Heart left ventricle (tissue), 16 donors: Measurements from ENCODE around the gene SNX22. TPM values are rescaled to one million over a fixed set of nuclear protein-coding genes. Genes with fewer than 3 reads are reported as not detected.

Source experiments
- ATAC-seq, 4 donors: fragments of 200-7000 bp; cut with Tn5 transposase; one replicate each; pipeline ENCODE4 v1.9.1; 2020 to 2022; ENCODE audit warnings: moderate library complexity in 4 of 4, mild to moderate bottlenecking in 3 of 4, moderate number of reproducible peaks in 1 of 4
- DNase-seq, 5 donors: peaks; one replicate each; pipeline ENCODE4 v3.0.0-alpha.2; 2020
- H3K27ac ChIP-seq, 12 donors: fragments of 200-600 bp; sonication (generic) in 4 of 12; one replicate each; pipeline versions ENCODE4 v1.5.0 to v1.8.0; 2016 to 2022; ENCODE audit warnings: mild to moderate bottlenecking in 2 of 12
- H3K27me3 ChIP-seq, 9 donors: fragments of 200-600 bp; sonication (generic) in 2 of 9; one replicate each; pipeline versions ENCODE4 v1.5.1 to v1.8.0; 2016 to 2022; ENCODE audit warnings: mild to moderate bottlenecking in 3 of 9
- H3K36me3 ChIP-seq, 9 donors: fragments of 200-600 bp; sonication (generic) in 2 of 9; one replicate each; pipeline versions ENCODE4 v1.5.0 to v1.8.0; 2018 to 2022; ENCODE audit warnings: mild to moderate bottlenecking in 2 of 9
- H3K4me1 ChIP-seq, 12 donors: fragments of 200-600 bp; sonication (generic) in 4 of 12; one replicate each; pipeline versions ENCODE4 v1.5.0 to v1.8.0; 2016 to 2022; ENCODE audit warnings: mild to moderate bottlenecking in 3 of 12
- H3K4me3 ChIP-seq, 12 donors: fragments of 200-600 bp; sonication (generic) in 4 of 12; one replicate each; pipeline versions ENCODE4 v1.5.0 to v1.8.0; 2017 to 2022; ENCODE audit warnings: mild to moderate bottlenecking in 9 of 12, moderate library complexity in 4 of 12
- H3K9me3 ChIP-seq, 12 donors: fragments of 200-600 bp; sonication (generic) in 4 of 12; one replicate each; pipeline versions ENCODE4 v1.5.0 to v1.8.0; 2016 to 2022; ENCODE audit warnings: mild to moderate bottlenecking in 1 of 12
- POLR2A ChIP-seq, 2 donors: fragments of 450-650 bp; IDR thresholded peaks; one replicate each; pipeline ENCODE4 v1.6.1; 2017; ENCODE audit warnings: antibody characterized with exemption in 2 of 2, mild to moderate bottlenecking in 2 of 2, moderate library complexity in 2 of 2
- WGBS, 4 donors: extraction: QIAGEN DNeasy Blood & Tissue Kit in 2 of 4; methylation state at CpG; one replicate each; pipeline versions ENCODE4 v1.1.5 to v1.1.7; 2013 to 2018; 5-methylcytosine and 5-hydroxymethylcytosine counted together
- intact Hi-C, 10 donors: fragments of 100-400 bp; cut with DNase I; formaldehyde crosslinking; loops; one replicate each; pipeline versions ENCODE4 v1.11.1 to v1.14.2; 2022
- polyA plus RNA-seq, 2 donors: library from polyadenylated mRNA; stranded (reverse); fragments of 200-250 nt; gene quantifications; one replicate each; pipeline ENCODE4 v1.2.3, GENCODE V29; 2013
- total RNA-seq, 9 donors: library from RNA; depleted of rRNA in 2 of 9; stranded (reverse); fragments of >200 nt in 2 of 9; fragmentation: NEBNext Ultra II Directional in 3 of 9; extraction: Animal tissue kit (Norgen Biotek cat#: 25700) in 3 of 9; gene quantifications; one replicate each; pipeline versions ENCODE4 v1.1.0 to v1.2.4, GENCODE V29; 2016 to 2023
- TF ChIP-seq, protein P1 (sequence below), 12 donors: fragments of 200-600 bp; sonication (generic) in 4 of 12; IDR thresholded peaks; one replicate each; pipeline versions ENCODE4 v1.5.0 to v1.8.0; 2018 to 2022; ENCODE audit warnings: antibody characterized with exemption in 12 of 12, mild to moderate bottlenecking in 5 of 12
- donor health status: ischemic (EF 13 %, LVEDD 7.1; RV severe dilation, severe dysfunction).
- donor health status: healthy with polysubstance abuse.
- donor health status: DM: no; HTN: yes; CAD: no.
- donor health status: DM: no; HTN: no; CAD: no.
- donor health status: ischemic (EF 25% LVEDD 6.9; RV normal size, moderate dysfunction).
- donor health status: ischemic (EF 25% LVEDD 5.7; RV mildly dilated, moderate dysfunction).
- donor health status: healthy.
- donor health status: DM: yes; HTN: yes; CAD: no.
- donor health status: ischemic (EF 35%, LVEDD 5.7; RV mildly dilated, moderate dysfunction).
- donor health status: nonischemic (EF 11% LVEDD 7.7; RV severe dilation, severe dysfunction).
- donor health status: DM: yes; HTN: yes; CAD: no.
- donor health status: PGD.
- donor health status: ischemic (EF 29% LVEDD 5.4; RV normal size, mild dysfunction).
- donor health status: nonischemic (EF 23%, LVEDD 6.1; RV moderate dilation, normal function).

SNX22 gene
- total and polyA plus RNA-seq, 11 donors, result 0.71 to 6.7 (median 1.9) TPM

DNA sequence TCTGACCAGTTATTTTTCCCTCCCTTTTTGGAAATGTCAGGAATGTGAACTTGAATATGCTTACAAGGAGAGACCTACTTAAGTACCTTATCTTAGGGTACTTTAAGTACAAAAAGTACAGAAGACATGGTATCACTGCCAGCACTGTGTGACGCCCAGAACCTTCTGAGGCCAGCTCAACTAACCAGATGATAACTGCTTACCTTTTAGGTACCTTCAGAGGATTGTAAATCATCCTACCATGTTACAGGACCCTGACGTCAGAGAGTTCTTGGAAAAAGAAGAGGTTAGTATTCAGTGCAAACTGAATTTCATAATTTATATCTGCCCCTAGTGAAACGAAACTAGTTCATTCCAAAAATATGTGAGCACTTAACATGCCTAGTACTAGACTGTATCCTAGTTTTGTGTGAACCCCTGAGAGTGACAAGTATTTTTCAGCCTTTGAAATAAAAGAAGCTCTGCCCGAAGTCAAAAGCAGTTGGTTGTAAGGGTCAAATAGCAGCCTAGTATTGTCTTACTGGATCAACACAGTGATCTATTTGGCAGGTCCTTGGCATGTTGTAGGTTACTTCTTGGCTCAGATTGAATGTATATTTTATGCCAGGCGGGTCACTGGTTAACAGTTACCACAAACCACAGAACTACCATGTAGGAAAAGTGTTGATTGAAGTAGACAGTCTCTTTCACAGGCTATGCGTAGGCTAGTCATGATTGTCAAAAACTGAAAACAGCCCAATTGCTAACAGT, 23.8 kb upstream of the SNX22 start:
- Histone ChIP-seq H3K36me3 (peaks cover 0 to 100% (median 99%) of the 10 kb centered on the region in 9 donors), H3K4me3 (no peak overlapping the region), H3K4me1 (peaks cover 0 to 23% (median 0%) of the 10 kb centered on the region in 12 donors), H3K27me3 (no peaks in the 10 kb centered on the region), H3K9me3 (no peaks in the 10 kb centered on the region), H3K27ac (peak overlapping the region in 2 of 12 donors; percentile 3 to 33)
- ATAC-seq (peak in 2 of 4 donors; percentile 33 to 59), DNase-seq (no peak)
- intact Hi-C loops, result no loop called here
- 69 to 75% (median 72%) methylated on average over 6 of the region's 6 CpGs for WGBS, 4 donors
- TF ChIP-seq, protein P1, sequence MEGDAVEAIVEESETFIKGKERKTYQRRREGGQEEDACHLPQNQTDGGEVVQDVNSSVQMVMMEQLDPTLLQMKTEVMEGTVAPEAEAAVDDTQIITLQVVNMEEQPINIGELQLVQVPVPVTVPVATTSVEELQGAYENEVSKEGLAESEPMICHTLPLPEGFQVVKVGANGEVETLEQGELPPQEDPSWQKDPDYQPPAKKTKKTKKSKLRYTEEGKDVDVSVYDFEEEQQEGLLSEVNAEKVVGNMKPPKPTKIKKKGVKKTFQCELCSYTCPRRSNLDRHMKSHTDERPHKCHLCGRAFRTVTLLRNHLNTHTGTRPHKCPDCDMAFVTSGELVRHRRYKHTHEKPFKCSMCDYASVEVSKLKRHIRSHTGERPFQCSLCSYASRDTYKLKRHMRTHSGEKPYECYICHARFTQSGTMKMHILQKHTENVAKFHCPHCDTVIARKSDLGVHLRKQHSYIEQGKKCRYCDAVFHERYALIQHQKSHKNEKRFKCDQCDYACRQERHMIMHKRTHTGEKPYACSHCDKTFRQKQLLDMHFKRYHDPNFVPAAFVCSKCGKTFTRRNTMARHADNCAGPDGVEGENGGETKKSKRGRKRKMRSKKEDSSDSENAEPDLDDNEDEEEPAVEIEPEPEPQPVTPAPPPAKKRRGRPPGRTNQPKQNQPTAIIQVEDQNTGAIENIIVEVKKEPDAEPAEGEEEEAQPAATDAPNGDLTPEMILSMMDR (IDR thresholded peaks at IDR 0.05), result no peak
- no peak for TF ChIP-seq POLR2A (IDR thresholded peaks at IDR 0.05)

DNA sequence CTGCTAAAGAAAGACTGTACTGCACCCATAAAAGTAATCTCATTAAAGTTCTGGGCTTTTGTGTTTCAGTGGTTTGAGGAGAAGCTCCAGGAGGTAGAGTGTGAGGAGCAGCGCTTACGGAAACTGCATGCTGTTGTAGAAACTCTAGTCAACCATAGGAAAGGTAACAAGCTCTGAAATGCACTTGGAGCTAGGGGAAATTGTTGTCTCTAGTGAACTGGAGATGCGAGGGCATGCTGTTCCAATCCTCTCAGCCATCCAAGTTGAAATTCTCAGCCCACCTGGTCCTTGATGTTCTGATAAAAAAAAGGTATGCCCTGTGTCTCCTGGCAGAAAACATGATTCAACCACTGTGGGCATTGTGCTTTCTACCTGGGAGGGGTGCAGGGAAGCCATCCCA, 21.4 kb upstream of the SNX22 start:
- ATAC-seq (no peak), DNase-seq (no peak)
- Histone ChIP-seq H3K4me3 (no peak overlapping the region), H3K4me1 (peaks cover 0 to 37% (median 8%) of the 10 kb centered on the region in 12 donors), H3K27ac (no peak overlapping the region), H3K27me3 (no peaks in the 10 kb centered on the region), H3K9me3 (no peaks in the 10 kb centered on the region), H3K36me3 (peaks cover 0 to 100% (median 99%) of the 10 kb centered on the region in 9 donors)
- 91 to 99% (median 95%) methylated on average over 3 of the region's 3 CpGs for WGBS, 4 donors
- intact Hi-C loops, result no loop called here
- TF ChIP-seq, protein P1 (IDR thresholded peaks at IDR 0.05), result no peak
- no peak for TF ChIP-seq POLR2A (IDR thresholded peaks at IDR 0.05)

DNA sequence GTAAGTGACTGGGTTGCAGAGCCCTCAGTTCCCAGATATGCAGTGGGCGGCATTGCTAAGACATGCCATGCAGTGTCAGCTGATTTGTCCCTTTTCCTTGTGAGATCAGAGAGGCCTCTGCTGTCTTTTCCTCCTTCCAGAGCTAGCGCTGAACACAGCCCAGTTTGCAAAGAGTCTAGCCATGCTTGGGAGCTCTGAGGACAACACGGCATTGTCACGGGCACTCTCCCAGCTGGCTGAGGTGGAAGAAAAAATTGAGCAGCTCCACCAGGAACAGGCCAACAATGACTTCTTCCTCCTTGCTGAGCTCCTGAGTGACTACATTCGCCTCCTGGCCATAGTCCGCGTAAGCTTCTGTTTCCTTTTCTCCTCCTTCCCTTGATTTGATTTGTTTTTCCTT, 20.0 kb upstream of the SNX22 start:
- WGBS, 4 donors, result 79 to 88% (median 84%) methylated on average over 7 of the region's 7 CpGs
- H3K27ac ChIP-seq, result peak overlapping the region in 4 of 12 donors; percentile 20 to 51 (median 32)
- no peaks in the 10 kb centered on the region for H3K9me3 ChIP-seq
- TF ChIP-seq, protein P1 (IDR thresholded peaks at IDR 0.05), result no peak
- TF ChIP-seq POLR2A (IDR thresholded peaks at IDR 0.05), result no peak
- peak; percentile 46 to 62 (median 50) for ATAC-seq
- no peak overlapping the region for H3K4me3 ChIP-seq
- peaks cover 1 to 100% (median 100%) of the 10 kb centered on the region in 9 donors for H3K36me3 ChIP-seq
- DNase-seq, result no peak
- intact Hi-C loops, result no loop called here
- peaks cover 0 to 37% (median 8%) of the 10 kb centered on the region in 12 donors for H3K4me1 ChIP-seq
- H3K27me3 ChIP-seq, result no peaks in the 10 kb centered on the region

DNA sequence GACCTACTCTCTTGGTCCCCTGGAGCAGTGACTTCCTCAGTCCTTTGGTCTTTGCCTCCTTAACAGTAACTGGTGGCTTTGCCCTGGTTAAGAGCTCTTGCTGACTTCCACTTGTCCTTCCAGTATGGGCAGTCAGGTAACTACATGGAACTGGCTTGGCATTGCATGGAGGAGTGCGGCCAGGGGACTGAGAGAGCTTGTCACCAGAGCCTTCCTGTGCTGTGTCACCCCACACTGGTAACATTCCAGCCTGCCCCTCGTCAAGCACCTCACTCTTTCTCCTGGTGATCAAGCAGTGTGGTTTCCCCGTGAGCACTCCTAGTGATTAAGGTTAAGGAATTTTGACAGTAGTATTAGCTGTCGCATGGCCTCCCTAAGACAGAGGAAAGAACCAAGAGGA, 19.3 kb upstream of the SNX22 start:
- H3K4me1 ChIP-seq, result peaks cover 0 to 37% (median 8%) of the 10 kb centered on the region in 12 donors
- H3K36me3 ChIP-seq, result peaks cover 3 to 100% (median 100%) of the 10 kb centered on the region in 9 donors
- DNase-seq, result peak in 2 of 5 donors; percentile 57 to 66
- peak overlapping the region in 6 of 12 donors; percentile 13 to 51 (median 28) for H3K27ac ChIP-seq
- no peaks in the 10 kb centered on the region for H3K27me3 ChIP-seq
- ATAC-seq, result peak; percentile 44 to 64 (median 57)
- H3K4me3 ChIP-seq, result no peak overlapping the region
- intact Hi-C loops, result no loop called here
- no peak for TF ChIP-seq POLR2A (IDR thresholded peaks at IDR 0.05)
- TF ChIP-seq, protein P1 (IDR thresholded peaks at IDR 0.05), result no peak
- H3K9me3 ChIP-seq, result no peaks in the 10 kb centered on the region
- 47 to 74% (median 57%) methylated on average over 4 of the region's 4 CpGs for WGBS, 4 donors
